AG04450 (cell line): ENCODE data around the gene MOGAT2. TPM values are rescaled to one million over a fixed set of nuclear protein-coding genes. Genes with fewer than 3 reads are reported as not detected.

ENCODE experiments used
- CTCF ChIA-PET: fragments of 300-600, 350-600 bp; formaldehyde crosslinking; extraction: SDS; loops from one replicate; lab custom pipeline; 2022; ENCODE audit warnings: antibody characterized with exemption, inconsistent platforms; lab: Charles Lee
- POLR2A ChIA-PET: fragments of 350-600 bp; formaldehyde crosslinking; extraction: SDS; loops from one replicate; lab custom pipeline; 2021; ENCODE audit warnings: antibody characterized with exemption, inconsistent platforms; lab: Yijun Ruan, JAX
- DNase-seq: peaks from one replicate; pipeline ENCODE4 v3.0.0-alpha.2; 2011; ENCODE audit warnings: low read depth, low spot score
- H3K27ac ChIP-seq: one replicate; pipeline ENCODE4 v1.5.1; 2012; ENCODE audit warnings: low read depth, low read length, control low read depth
- H3K27me3 ChIP-seq: one replicate; pipeline ENCODE4 v1.6.0; 2012; ENCODE audit warnings: low read length; ENCODE audit not compliant: control insufficient read depth, insufficient read depth
- H3K4me3 ChIP-seq: 2 replicates; pipeline ENCODE4 v1.5.1; 2011; ENCODE audit warnings: mild to moderate bottlenecking, low read depth, low read length, control low read depth
- H3K9me3 ChIP-seq: 2 replicates; pipeline ENCODE4 v1.5.1; 2012; ENCODE audit warnings: low read length; ENCODE audit not compliant: control insufficient read depth, insufficient read depth
- CTCF ChIP-seq: IDR thresholded peaks from 2 replicates; pipeline ENCODE4 v1.5.1; 2011; ENCODE audit warnings: low read depth, low read length, control low read depth, inconsistent platforms
- polyA plus RNA-seq: library from polyadenylated mRNA; depleted of rRNA; stranded (reverse); fragments of >200 nt; gene quantifications from 2 replicates; pipeline ENCODE4 v1.2.3, GENCODE V29; 2011

Gene MOGAT2
- polyA plus RNA-seq, 1 experiment, result not detected

GRCh38 chr11:75773595-75774353, 56.1 kb downstream of the MOGAT2 start:
- TF ChIP-seq CTCF, result no peak
- H3K9me3 ChIP-seq, result no peaks in the 10 kb centered on the region
- H3K27ac ChIP-seq, result no peak overlapping the region
- DNase-seq, result no peak
- CTCF ChIA-PET, result no interaction called here
- POLR2A ChIA-PET, result no interaction called here
- H3K4me3 ChIP-seq, result no peak overlapping the region
- H3K27me3 ChIP-seq, result peaks cover 33% of the 10 kb centered on the region

GRCh38 chr11:75775056-75775455, 57.4 kb downstream of the MOGAT2 start:
- peaks cover 23% of the 10 kb centered on the region for H3K27me3 ChIP-seq
- POLR2A ChIA-PET, result no interaction called here
- H3K9me3 ChIP-seq, result no peaks in the 10 kb centered on the region
- CTCF ChIA-PET, result no interaction called here
- no peak for TF ChIP-seq CTCF
- no peak overlapping the region for H3K27ac ChIP-seq
- H3K4me3 ChIP-seq, result no peak overlapping the region
- no peak for DNase-seq

- Histone ChIP-seq H3K4me3 (no peak overlapping the region), H3K27ac (no peak overlapping the region), H3K27me3 (peaks cover 13% of the 10 kb centered on the region), H3K9me3 (no peaks in the 10 kb centered on the region)
- POLR2A ChIA-PET, result interaction anchor here (0.5 kb wide), 1 partner anchor 81 kb away, joined by 3 read pairs; no protein-coding TSS in a partner anchor
- no peak for TF ChIP-seq CTCF
- CTCF ChIA-PET, result no interaction called here
- DNase-seq, result no peak
Observed at GRCh38 chr11:75776546-75776945, 58.9 kb downstream of the MOGAT2 start.

GRCh38 chr11:75777461-75778110, 59.9 kb downstream of the MOGAT2 start:
- Histone ChIP-seq H3K9me3 (no peaks in the 10 kb centered on the region), H3K27me3 (peaks cover 6% of the 10 kb centered on the region), H3K4me3 (no peak overlapping the region), H3K27ac (no peak overlapping the region)
- ChIA-PET CTCF (no interaction called here), POLR2A (no interaction called here)
- DNase-seq, result no peak
- no peak for TF ChIP-seq CTCF

GRCh38 chr11:75778962-75779361, 61.3 kb downstream of the MOGAT2 start:
- DNase-seq, result no peak
- H3K27ac ChIP-seq, result no peak overlapping the region
- CTCF ChIA-PET, result interaction anchor here (0.9 kb wide), 1 partner anchor 373 kb away, joined by 3 read pairs; no protein-coding TSS in a partner anchor
- H3K9me3 ChIP-seq, result no peaks in the 10 kb centered on the region
- H3K4me3 ChIP-seq, result no peak overlapping the region
- H3K27me3 ChIP-seq, result peaks cover 6% of the 10 kb centered on the region
- no peak for TF ChIP-seq CTCF
- POLR2A ChIA-PET, result no interaction called here
